B cell (primary cell): ENCODE results near the gene MAP3K9. TPM values are rescaled to one million over a fixed set of nuclear protein-coding genes. Genes with fewer than 3 reads are reported as not detected.
A peak's percentile ranks its signal among the peaks of the same experiment; 100 is the strongest.

Experiments
- ATAC-seq: fragments of 200-7000 bp; cut with Tn5 transposase; one replicate; pipeline ENCODE4 v1.10.0; 2021; ENCODE audit warnings: low read depth, mild to moderate bottlenecking, moderate number of reproducible peaks, moderate library complexity
- CTCF ChIA-PET: fragments of 350-600 bp; sonication (Branson Sonifier 250); formaldehyde crosslinking; loops from one replicate; lab custom pipeline; 2021; ENCODE audit warnings: antibody characterized with exemption, inconsistent platforms; lab: Charles Lee
- POLR2A ChIA-PET: fragments of 350-600 bp; sonication (Branson Sonifier 250); formaldehyde crosslinking; loops from one replicate; lab custom pipeline; 2021; ENCODE audit warnings: antibody characterized with exemption; lab: Charles Lee
- DNase-seq: peaks from one replicate; pipeline ENCODE4 v3.0.0; 2013
- H2AFZ ChIP-seq: 2 replicates; pipeline ENCODE4 v1.6.1; 2012; ENCODE audit warnings: mild to moderate bottlenecking, low read depth, low read length; ENCODE audit not compliant: insufficient read depth, poor library complexity, severe bottlenecking
- H3K27ac ChIP-seq, 2 donors: 1 replicate in 1 of 2; 2 replicates in 1 of 2; pipeline ENCODE4 v1.5.1; 2012 to 2013; ENCODE audit warnings: low read length in 2 of 2, mild to moderate bottlenecking in 2 of 2, moderate library complexity in 1 of 2
- H3K27me3 ChIP-seq, 4 experiments: fragments of 200-600 bp in 1 of 4; sonication (generic) in 1 of 4; replicated peaks in 1 of 4; 1 replicate in 2 of 4; 2 replicates in 2 of 4; pipeline versions ENCODE4 v1.6.1 to v1.7.0; 2013 to 2016; ENCODE audit warnings: low read length in 3 of 4, mild to moderate bottlenecking in 2 of 4, mixed read lengths in 1 of 4, moderate library complexity in 1 of 4; ENCODE audit not compliant: insufficient read depth in 4 of 4, control insufficient read depth in 3 of 4; ENCODE audit errors: control extremely low read depth in 1 of 4
- H3K36me3 ChIP-seq, 2 experiments: replicated peaks in 1 of 2; 1 replicate in 1 of 2; 2 replicates in 1 of 2; pipeline versions ENCODE4 v1.6.1 to v1.7.1; 2013; ENCODE audit warnings: low read length in 1 of 2; ENCODE audit not compliant: insufficient read depth in 2 of 2, control insufficient read depth in 1 of 2; ENCODE audit errors: control extremely low read depth in 1 of 2, extremely low read depth in 1 of 2
- H3K4me1 ChIP-seq, 2 donors: fragments of 200-600 bp in 1 of 2; sonication (generic) in 1 of 2; 1 replicate in 1 of 2; 2 replicates in 1 of 2; pipeline versions ENCODE4 v1.5.1 to v1.6.1; 2013 to 2017; ENCODE audit warnings: low read length in 2 of 2; ENCODE audit not compliant: control insufficient read depth in 2 of 2, insufficient read depth in 2 of 2
- H3K4me2 ChIP-seq: replicated peaks from 2 replicates; pipeline ENCODE3; 2012; ENCODE audit warnings: mild to moderate bottlenecking, low read depth, low read length; ENCODE audit not compliant: poor library complexity, severe bottlenecking
- H3K4me3 ChIP-seq, 5 experiments: fragments of 200-600 bp in 1 of 5; sonication (generic) in 1 of 5; 1 replicate in 3 of 5; 2 replicates in 2 of 5; pipeline versions ENCODE4 v1.5.1 to v1.7.0; 2011 to 2016; ENCODE audit warnings: low read length in 4 of 5, mild to moderate bottlenecking in 4 of 5, low read depth in 2 of 5, control low read depth in 1 of 5, moderate library complexity in 1 of 5; ENCODE audit not compliant: insufficient read depth in 1 of 5; ENCODE audit errors: control extremely low read depth in 1 of 5, extremely low read depth in 1 of 5
- H3K79me2 ChIP-seq: fragments of 200-600 bp; sonication (generic); one replicate; pipeline ENCODE4 v1.6.0; 2016; ENCODE audit warnings: low read length; ENCODE audit not compliant: control insufficient read depth, insufficient read depth
- H3K9ac ChIP-seq: fragments of 200-600 bp; sonication (generic); 2 replicates; pipeline ENCODE4 v1.6.1; 2017; ENCODE audit warnings: mild to moderate bottlenecking, low read length, moderate library complexity
- H3K9me3 ChIP-seq, 3 donors: one replicate each; pipeline versions ENCODE4 v1.6.1 to v1.7.1; 2013; ENCODE audit warnings: low read length in 2 of 3; ENCODE audit not compliant: control insufficient read depth in 2 of 3, insufficient read depth in 1 of 3; ENCODE audit errors: control extremely low read depth in 1 of 3
- H4K20me1 ChIP-seq: 2 replicates; pipeline ENCODE4 v1.6.0; 2012; ENCODE audit warnings: mild to moderate bottlenecking, low read length; ENCODE audit not compliant: insufficient read depth, control insufficient read depth, poor library complexity, severe bottlenecking
- H3K27ac Mint-ChIP-seq: one replicate; pipeline ENCODE4 v1.8.0; 2021; ENCODE audit warnings: mixed read lengths
- H3K27me3 Mint-ChIP-seq: one replicate; pipeline ENCODE4 v1.8.0; 2021; ENCODE audit warnings: mixed read lengths
- H3K4me1 Mint-ChIP-seq: one replicate; pipeline ENCODE4 v1.8.0; 2021; ENCODE audit warnings: mixed read lengths
- H3K4me3 Mint-ChIP-seq: one replicate; pipeline ENCODE4 v1.8.0; 2021; ENCODE audit warnings: mixed read lengths
- H3K9me3 Mint-ChIP-seq: one replicate; pipeline ENCODE4 v1.8.0; 2022; ENCODE audit warnings: mixed read lengths; ENCODE audit not compliant: insufficient read depth
- CTCF ChIP-seq: fragments of 200-600 bp; IDR thresholded peaks from one replicate; pipeline ENCODE4 v1.8.0; 2022; ENCODE audit warnings: antibody characterized with exemption, mild to moderate bottlenecking
- EZH2 ChIP-seq: IDR thresholded peaks from 2 replicates; pipeline ENCODE4 v1.6.1; 2012; ENCODE audit warnings: borderline replicate concordance, low read depth, mild to moderate bottlenecking, moderate library complexity, low read length; ENCODE audit not compliant: insufficient read depth, poor library complexity, severe bottlenecking
- WGBS: methylation state at CpG from one replicate; pipeline ENCODE4 v1.1.5; 2013; ENCODE audit warnings: missing lambda C conversion rate; ENCODE audit not compliant: insufficient coverage; 5-methylcytosine and 5-hydroxymethylcytosine counted together
- intact Hi-C: fragments of 100-400 bp; cut with micrococcal nuclease; formaldehyde crosslinking; loops from one replicate; pipeline ENCODE4 v1.10.0; 2022
- polyA plus RNA-seq: library from polyadenylated mRNA; depleted of rRNA; stranded (reverse); fragments of >200 nt; gene quantifications from 2 replicates; pipeline ENCODE4 v1.2.3, GENCODE V29; 2012
- total RNA-seq, 2 donors: library from RNA; stranded (reverse); fragments of 120-200 nt in 1 of 2; gene quantifications; 1 replicate in 1 of 2; 2 replicates in 1 of 2; pipeline versions ENCODE4 v1.2.3 to v1.2.4, GENCODE V29; 2013 to 2022

Gene MAP3K9
- total and polyA plus RNA-seq, 2 donors (not counting 1 experiment from before 2014, with no cell fraction given) = 4.7 to 20.2 TPM

- H3K36me3 ChIP-seq = no peaks in the 10 kb centered on the region
- ATAC-seq = peak; percentile 7
- peaks cover 0 to 49% (median 30%) of the 10 kb centered on the region in 4 experiments for H3K27me3 ChIP-seq
- Mint-ChIP-seq H3K27ac (no peak overlapping the region), H3K9me3 (no peaks in the 10 kb centered on the region), H3K27me3 (peaks cover 42% of the 10 kb centered on the region), H3K4me1 (peaks cover 18% of the 10 kb centered on the region), H3K4me3 (peak overlapping the region; percentile 79)
- H4K20me1 ChIP-seq = no peaks in the 10 kb centered on the region
- no peaks in the 10 kb centered on the region for H3K79me2 ChIP-seq
- H2AFZ ChIP-seq = peak overlapping the region; percentile 90
- peak overlapping the region in 1 of 2 donors; percentile 19 for H3K27ac ChIP-seq
- peak; percentile 58 for DNase-seq
- CTCF ChIA-PET = interaction anchor here (0.9 to 5.9 kb wide), 10 partner anchors 12 to 160 kb away, joined by 3 to 42 read pairs (median 4); partner anchors contain the start of gene MAP3K9
- H3K9me3 ChIP-seq = no peaks in the 10 kb centered on the region
- POLR2A ChIA-PET = interaction anchor here (0.9 kb wide), 1 partner anchor 153 kb away, joined by 3 read pairs; no protein-coding TSS in a partner anchor
- peak overlapping the region; percentile 99 for H3K4me2 ChIP-seq
- 2% methylated on average over 73 of the region's 77 CpGs for WGBS
- H3K4me3 ChIP-seq = peak overlapping the region; percentile 52 to 72 (median 61)
- peaks cover 22 to 26% of the 10 kb centered on the region in 2 donors for H3K4me1 ChIP-seq
- peak overlapping the region; percentile 81 for H3K9ac ChIP-seq
- intact Hi-C loops = no loop called here
- TF ChIP-seq CTCF (no peak), EZH2 (no peak)
Observed at GRCh38 chr14:70821584-70822529, 12.5 kb upstream of the MAP3K9 start.

GRCh38 chr14:70816525-70816924 is 7.2 kb upstream of the MAP3K9 start:
- intact Hi-C loops = loop anchor here (2.0 to 5.0 kb wide), 4 partner anchors 14 to 174 kb away; partner anchors contain the start of gene TTC9
- H3K79me2 ChIP-seq = no peaks in the 10 kb centered on the region
- H3K4me1 Mint-ChIP-seq = peaks cover 18% of the 10 kb centered on the region

More at GRCh38 chr14:70816525-70816924, 7.2 kb upstream of the MAP3K9 start:
- Histone ChIP-seq H4K20me1 (no peaks in the 10 kb centered on the region), H3K27ac (no peak overlapping the region), H3K4me3 (no peak overlapping the region), H2AFZ (no peak overlapping the region), H3K9ac (no peak overlapping the region), H3K36me3 (no peaks in the 10 kb centered on the region), H3K4me1 (peaks cover 15 to 23% of the 10 kb centered on the region in 2 donors), H3K4me2 (no peak overlapping the region), H3K9me3 (no peaks in the 10 kb centered on the region), H3K27me3 (peaks cover 0 to 19% (median 16%) of the 10 kb centered on the region in 4 experiments)
- TF ChIP-seq EZH2 = no peak
- no peak for TF ChIP-seq CTCF
- no peaks in the 10 kb centered on the region for H3K9me3 Mint-ChIP-seq
- no peak overlapping the region for H3K4me3 Mint-ChIP-seq
- H3K27ac Mint-ChIP-seq = no peak overlapping the region
- POLR2A ChIA-PET = no interaction called here
- CTCF ChIA-PET = interaction anchor here (0.8 to 6.4 kb wide), 18 partner anchors 7 to 216 kb away, joined by 3 to 78 read pairs (median 11); partner anchors contain the start of genes MAP3K9, MED6, PCNX1 and TTC9
- DNase-seq = no peak
- ATAC-seq = no peak
- 93% methylated on average over 3 of the region's 8 CpGs for WGBS
- H3K27me3 Mint-ChIP-seq = peaks cover 25% of the 10 kb centered on the region
